Smooth muscle cell (in vitro differentiated cells): Measurements from ENCODE around the gene PTPRC. TPM values are rescaled to one million over a fixed set of nuclear protein-coding genes. Genes with fewer than 3 reads are reported as not detected.

Experiments used
- DNase-seq: peaks from one replicate; lab custom pipeline; 2025; ENCODE audit not compliant: unreplicated experiment; lab: John Stamatoyannopoulos, UW
- H2AFZ ChIP-seq: fragments of 200-600 bp; sonication (generic); 2 replicates; pipeline ENCODE4 v1.6.0; 2016; ENCODE audit warnings: antibody characterized with exemption, low read depth, mild to moderate bottlenecking
- H3F3A ChIP-seq: fragments of 200-600 bp; sonication (generic); 2 replicates; pipeline ENCODE4 v1.6.0; 2017; ENCODE audit warnings: antibody characterized with exemption, low read depth
- H3K27ac ChIP-seq: fragments of 200-600 bp; sonication (generic); 2 replicates; pipeline ENCODE4 v1.5.1; 2016; ENCODE audit warnings: low read depth, mild to moderate bottlenecking
- H3K27me3 ChIP-seq: fragments of 200-600 bp; sonication (generic); 2 replicates; pipeline ENCODE4 v1.6.1; 2016; ENCODE audit warnings: low read depth, mild to moderate bottlenecking
- H3K36me3 ChIP-seq: fragments of 200-600 bp; sonication (generic); 2 replicates; pipeline ENCODE4 v1.5.1; 2016; ENCODE audit warnings: low read depth
- H3K4me1 ChIP-seq: fragments of 200-600 bp; sonication (generic); 2 replicates; pipeline ENCODE4 v1.5.1; 2016; ENCODE audit warnings: low read depth
- H3K4me2 ChIP-seq: fragments of 200-600 bp; sonication (generic); 2 replicates; pipeline ENCODE4 v1.6.0; 2016; ENCODE audit warnings: mild to moderate bottlenecking
- H3K4me3 ChIP-seq: fragments of 200-600 bp; sonication (generic); 2 replicates; pipeline ENCODE4 v1.5.1; 2016; ENCODE audit warnings: mild to moderate bottlenecking
- H3K79me2 ChIP-seq: fragments of 200-600 bp; sonication (generic); 2 replicates; pipeline ENCODE4 v1.6.0; 2016; ENCODE audit warnings: low read depth, mild to moderate bottlenecking
- H3K9ac ChIP-seq: fragments of 200-600 bp; sonication (generic); 2 replicates; pipeline ENCODE4 v1.6.0; 2016; ENCODE audit warnings: low read depth
- H3K9me3 ChIP-seq: fragments of 200-600 bp; sonication (generic); replicated peaks from 2 replicates; pipeline ENCODE4 v1.5.1; 2016; ENCODE audit warnings: low read depth
- H4K20me1 ChIP-seq: fragments of 200-600 bp; sonication (generic); 2 replicates; pipeline ENCODE4 v1.6.0; 2016; ENCODE audit warnings: low read depth
- WGBS: methylation state at CpG from one replicate; pipeline ENCODE4 v1.1.7; 2016; ENCODE audit warnings: low lambda C conversion rate; 5-methylcytosine and 5-hydroxymethylcytosine counted together
- polyA plus RNA-seq: library from polyadenylated mRNA; unstranded; fragments of >200 nt; fragmentation: Nextera tagmentation; extraction: Ambion mirVana; gene quantifications from 2 replicates; pipeline ENCODE4 v1.2.1, GENCODE V29; 2016
- total RNA-seq: library from RNA; depleted of rRNA; stranded (reverse); fragments of >200 nt; gene quantifications from 2 replicates; pipeline ENCODE4 v1.2.3, GENCODE V29; 2014
- TF ChIP-seq, protein P1 (sequence below): fragments of 200-600 bp; sonication (generic); IDR thresholded peaks from 2 replicates; pipeline ENCODE4 v1.5.1; 2017; ENCODE audit warnings: borderline replicate concordance, mild to moderate bottlenecking, antibody characterized with exemption; ENCODE audit not compliant: insufficient read depth, poor library complexity, severe bottlenecking

Gene PTPRC, protein sequence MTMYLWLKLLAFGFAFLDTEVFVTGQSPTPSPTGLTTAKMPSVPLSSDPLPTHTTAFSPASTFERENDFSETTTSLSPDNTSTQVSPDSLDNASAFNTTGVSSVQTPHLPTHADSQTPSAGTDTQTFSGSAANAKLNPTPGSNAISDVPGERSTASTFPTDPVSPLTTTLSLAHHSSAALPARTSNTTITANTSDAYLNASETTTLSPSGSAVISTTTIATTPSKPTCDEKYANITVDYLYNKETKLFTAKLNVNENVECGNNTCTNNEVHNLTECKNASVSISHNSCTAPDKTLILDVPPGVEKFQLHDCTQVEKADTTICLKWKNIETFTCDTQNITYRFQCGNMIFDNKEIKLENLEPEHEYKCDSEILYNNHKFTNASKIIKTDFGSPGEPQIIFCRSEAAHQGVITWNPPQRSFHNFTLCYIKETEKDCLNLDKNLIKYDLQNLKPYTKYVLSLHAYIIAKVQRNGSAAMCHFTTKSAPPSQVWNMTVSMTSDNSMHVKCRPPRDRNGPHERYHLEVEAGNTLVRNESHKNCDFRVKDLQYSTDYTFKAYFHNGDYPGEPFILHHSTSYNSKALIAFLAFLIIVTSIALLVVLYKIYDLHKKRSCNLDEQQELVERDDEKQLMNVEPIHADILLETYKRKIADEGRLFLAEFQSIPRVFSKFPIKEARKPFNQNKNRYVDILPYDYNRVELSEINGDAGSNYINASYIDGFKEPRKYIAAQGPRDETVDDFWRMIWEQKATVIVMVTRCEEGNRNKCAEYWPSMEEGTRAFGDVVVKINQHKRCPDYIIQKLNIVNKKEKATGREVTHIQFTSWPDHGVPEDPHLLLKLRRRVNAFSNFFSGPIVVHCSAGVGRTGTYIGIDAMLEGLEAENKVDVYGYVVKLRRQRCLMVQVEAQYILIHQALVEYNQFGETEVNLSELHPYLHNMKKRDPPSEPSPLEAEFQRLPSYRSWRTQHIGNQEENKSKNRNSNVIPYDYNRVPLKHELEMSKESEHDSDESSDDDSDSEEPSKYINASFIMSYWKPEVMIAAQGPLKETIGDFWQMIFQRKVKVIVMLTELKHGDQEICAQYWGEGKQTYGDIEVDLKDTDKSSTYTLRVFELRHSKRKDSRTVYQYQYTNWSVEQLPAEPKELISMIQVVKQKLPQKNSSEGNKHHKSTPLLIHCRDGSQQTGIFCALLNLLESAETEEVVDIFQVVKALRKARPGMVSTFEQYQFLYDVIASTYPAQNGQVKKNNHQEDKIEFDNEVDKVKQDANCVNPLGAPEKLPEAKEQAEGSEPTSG (N-terminal part only)
- 0.04 TPM in 1 of 2 replicates, not detected in the other for total RNA-seq
- polyA plus RNA-seq: 0.37 TPM in 1 of 2 replicates, not detected in the other

DNA sequence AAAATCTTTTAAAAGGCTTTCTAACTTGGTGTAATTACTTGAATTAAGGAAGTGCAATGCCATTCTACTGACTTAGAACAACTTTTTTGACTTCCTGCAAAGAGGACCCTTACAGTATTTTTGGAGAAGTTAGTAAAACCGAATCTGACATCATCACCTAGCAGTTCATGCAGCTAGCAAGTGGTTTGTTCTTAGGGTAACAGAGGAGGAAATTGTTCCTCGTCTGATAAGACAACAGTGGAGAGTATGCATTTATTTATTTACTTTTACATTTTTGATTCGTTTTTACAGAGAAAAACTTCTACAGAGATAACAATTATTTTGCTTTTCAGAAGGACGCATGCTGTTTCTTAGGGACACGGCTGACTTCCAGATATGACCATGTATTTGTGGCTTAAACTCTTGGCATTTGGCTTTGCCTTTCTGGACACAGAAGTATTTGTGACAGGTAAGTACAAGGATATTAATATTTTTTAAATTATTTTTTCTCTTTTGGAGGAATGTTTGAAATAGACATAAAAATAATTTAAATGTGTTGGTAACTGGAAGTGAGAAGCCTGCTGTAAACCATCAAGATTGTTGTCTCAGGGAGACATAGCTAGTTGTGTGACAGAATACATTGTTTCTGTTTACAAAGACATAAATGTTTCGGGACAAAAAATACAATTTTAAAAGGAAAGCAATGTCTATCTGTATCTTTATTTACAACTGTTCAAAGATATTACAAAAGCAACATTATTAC, at the start of gene PTPRC:
PTPRC (plus strand) TSS at position 147 of the 742 bp plus-strand sequence; CDS start at position 376, 229 bp downstream.
- Histone ChIP-seq H3K36me3 (no peaks in the 10 kb centered on the region), H3K4me1 (no peaks in the 10 kb centered on the region), H3K9ac (no peak within 1 kb of the TSS), H3K9me3 (no peaks in the 10 kb centered on the region), H4K20me1 (no peaks in the 10 kb centered on the region), H3K27me3 (no peaks in the 10 kb centered on the region), H3K4me3 (no peak within 1 kb of the TSS), H3K79me2 (no peaks in the 10 kb centered on the region), H3F3A (no peaks in the 10 kb centered on the region), H3K4me2 (no peak within 1 kb of the TSS), H3K27ac (no peak within 1 kb of the TSS), H2AFZ (no peak within 1 kb of the TSS)
- DNase-seq: no peak
- 80% methylated on average over 6 of the region's 6 CpGs for WGBS
- TF ChIP-seq, protein P1, sequence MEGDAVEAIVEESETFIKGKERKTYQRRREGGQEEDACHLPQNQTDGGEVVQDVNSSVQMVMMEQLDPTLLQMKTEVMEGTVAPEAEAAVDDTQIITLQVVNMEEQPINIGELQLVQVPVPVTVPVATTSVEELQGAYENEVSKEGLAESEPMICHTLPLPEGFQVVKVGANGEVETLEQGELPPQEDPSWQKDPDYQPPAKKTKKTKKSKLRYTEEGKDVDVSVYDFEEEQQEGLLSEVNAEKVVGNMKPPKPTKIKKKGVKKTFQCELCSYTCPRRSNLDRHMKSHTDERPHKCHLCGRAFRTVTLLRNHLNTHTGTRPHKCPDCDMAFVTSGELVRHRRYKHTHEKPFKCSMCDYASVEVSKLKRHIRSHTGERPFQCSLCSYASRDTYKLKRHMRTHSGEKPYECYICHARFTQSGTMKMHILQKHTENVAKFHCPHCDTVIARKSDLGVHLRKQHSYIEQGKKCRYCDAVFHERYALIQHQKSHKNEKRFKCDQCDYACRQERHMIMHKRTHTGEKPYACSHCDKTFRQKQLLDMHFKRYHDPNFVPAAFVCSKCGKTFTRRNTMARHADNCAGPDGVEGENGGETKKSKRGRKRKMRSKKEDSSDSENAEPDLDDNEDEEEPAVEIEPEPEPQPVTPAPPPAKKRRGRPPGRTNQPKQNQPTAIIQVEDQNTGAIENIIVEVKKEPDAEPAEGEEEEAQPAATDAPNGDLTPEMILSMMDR: no peak

DNA sequence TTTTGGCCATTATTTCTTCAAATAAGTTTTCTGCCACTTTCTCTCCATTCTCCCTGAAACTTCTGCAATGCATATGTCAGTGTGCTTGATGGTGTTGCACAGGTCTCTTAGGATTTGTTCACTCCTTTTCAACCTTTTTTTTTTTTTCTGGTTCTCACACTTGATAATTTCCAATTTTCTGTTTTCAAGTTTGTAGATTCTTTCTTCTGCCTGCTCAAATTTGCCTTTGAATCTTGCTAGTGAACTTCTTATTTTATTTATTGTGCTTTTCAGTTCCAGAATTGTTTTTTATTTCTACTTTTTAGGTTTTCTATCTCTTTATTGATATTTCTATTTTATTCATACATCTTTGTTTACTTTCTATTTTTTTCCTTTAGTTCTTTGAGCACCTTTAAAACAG, 48.4 kb upstream of the PTPRC start:
- DNase-seq: no peak
- Histone ChIP-seq H3K27me3 (no peaks in the 10 kb centered on the region), H3K4me1 (no peaks in the 10 kb centered on the region), H2AFZ (no peak overlapping the region), H3F3A (no peaks in the 10 kb centered on the region), H3K79me2 (no peaks in the 10 kb centered on the region), H4K20me1 (no peaks in the 10 kb centered on the region), H3K4me3 (no peak overlapping the region), H3K27ac (no peak overlapping the region), H3K9ac (no peak overlapping the region), H3K9me3 (no peaks in the 10 kb centered on the region), H3K36me3 (no peaks in the 10 kb centered on the region), H3K4me2 (no peak overlapping the region)
- TF ChIP-seq, protein P1: no peak

DNA sequence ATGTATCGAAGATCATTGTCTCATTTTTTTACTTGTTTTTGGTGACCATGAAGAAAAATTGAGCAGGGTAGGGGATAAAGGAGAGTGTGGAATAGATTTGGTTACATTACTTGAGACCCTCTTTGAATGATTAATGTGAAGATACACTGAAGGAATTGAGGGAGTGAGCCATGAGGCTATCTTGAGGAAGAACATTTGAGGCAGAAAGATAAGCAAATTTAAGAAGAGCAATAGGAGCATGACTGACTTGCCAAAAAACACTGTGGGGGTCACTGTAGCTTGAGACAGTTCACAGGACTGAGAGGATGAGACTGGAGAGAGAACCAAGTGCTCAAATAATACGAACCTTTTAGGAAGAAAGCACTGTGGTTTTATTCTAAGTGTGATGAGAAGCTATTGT, 43.1 kb upstream of the PTPRC start:
- H3K9ac ChIP-seq: no peak overlapping the region
- H4K20me1 ChIP-seq: no peaks in the 10 kb centered on the region
- WGBS: 93% methylated on average over 2 of the region's 2 CpGs
- no peak overlapping the region for H3K27ac ChIP-seq
- no peaks in the 10 kb centered on the region for H3F3A ChIP-seq
- H3K4me3 ChIP-seq: no peak overlapping the region
- no peak overlapping the region for H3K4me2 ChIP-seq
- no peak for DNase-seq
- H3K9me3 ChIP-seq: no peaks in the 10 kb centered on the region
- H3K4me1 ChIP-seq: no peaks in the 10 kb centered on the region
- TF ChIP-seq, protein P1: no peak
- H3K27me3 ChIP-seq: no peaks in the 10 kb centered on the region
- H2AFZ ChIP-seq: no peak overlapping the region
- H3K36me3 ChIP-seq: no peaks in the 10 kb centered on the region
- no peaks in the 10 kb centered on the region for H3K79me2 ChIP-seq
